ENCODE results near the gene SPRN.
"Not testable (repeated sequence)": the region's sequence is repeated elsewhere in the genome, so short reads cannot be mapped to it uniquely, and the experiment has no call there.

The SPRN gene

DNA sequence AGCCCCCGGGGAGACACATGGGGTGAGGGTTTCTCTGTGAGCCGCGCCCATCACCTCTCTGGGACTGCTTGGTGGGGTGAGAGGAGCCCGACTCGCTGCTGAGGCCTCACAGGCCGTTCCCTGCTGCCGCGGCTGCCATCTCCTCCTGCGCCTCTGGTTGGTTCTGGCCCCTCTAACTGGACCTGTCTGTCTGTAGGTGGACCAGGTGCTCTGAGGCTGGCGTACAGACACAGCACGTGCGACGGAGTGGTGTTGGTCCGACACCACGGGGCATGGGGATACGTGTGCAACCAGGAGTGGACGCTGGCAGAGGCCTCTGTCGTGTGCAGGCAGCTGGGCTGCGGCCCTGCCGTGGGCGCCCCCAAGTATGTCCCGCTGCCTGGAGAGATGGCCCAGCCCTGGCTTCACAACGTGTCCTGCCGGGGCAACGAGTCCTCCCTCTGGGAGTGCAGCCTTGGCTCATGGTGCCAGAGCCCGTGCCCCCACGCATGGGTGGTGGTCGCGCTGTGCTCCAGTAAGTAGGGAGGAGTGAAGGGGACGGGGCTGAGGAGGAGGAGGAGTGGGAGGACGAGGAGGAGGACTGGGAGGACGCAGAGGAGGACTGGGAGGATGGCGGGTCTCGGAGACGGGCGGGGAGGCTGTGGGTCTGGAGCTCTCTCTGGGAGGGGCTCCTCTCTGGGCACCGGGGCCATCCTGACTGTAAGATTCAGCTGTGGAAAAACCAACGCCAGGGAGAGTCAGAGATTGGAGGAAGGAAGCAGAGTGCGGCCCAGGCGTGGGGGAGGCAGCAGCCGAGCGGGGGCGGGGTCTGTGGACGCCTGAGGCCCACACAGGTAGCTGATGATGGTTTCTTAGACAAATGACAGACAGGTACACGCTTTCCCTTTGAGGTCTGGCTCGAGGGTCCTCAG, 31.9 kb upstream of the SPRN start:
- DNase-seq, result no peak

DNA sequence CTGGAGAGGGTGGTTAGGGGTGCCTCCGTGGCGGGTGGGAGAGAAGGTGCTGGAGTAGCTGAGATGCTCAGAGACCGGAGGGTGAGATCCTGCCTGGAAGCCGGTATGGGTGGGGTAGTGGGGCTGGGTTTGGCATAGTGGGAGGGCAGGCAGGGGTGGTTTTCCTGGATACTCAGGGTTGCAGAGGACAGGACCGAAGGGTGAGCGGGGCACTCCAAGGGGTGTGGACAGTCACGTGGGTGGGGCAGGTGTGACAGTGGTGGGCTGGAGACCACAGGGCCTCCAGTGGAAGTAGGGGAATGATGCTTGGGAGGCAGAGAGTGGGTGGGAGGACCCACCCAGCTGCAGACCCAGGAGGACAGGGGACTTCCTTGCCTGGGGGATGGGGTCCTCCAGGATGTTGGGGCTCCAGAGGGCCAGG, 31.2 kb upstream of the SPRN start:
- no peak for DNase-seq

DNA sequence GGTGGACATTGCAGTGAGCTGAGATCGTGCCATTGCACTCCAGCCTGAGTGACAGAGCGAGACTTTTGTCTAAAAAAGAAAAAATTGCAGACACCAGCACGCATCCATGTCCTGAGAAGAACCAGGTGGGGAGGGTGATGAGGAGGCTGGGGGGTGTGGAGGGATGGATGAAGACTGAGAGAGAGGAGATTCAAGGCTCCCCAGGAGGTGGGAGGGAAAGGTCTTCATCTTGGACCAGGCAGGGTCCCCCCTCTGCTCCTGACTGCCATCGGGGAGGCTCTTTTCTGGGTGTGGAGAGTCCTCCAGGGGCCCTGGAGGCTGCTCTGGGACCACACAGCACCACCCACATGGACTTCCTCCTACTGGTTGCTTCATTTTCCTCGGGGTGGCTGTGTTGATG, 30.8 kb upstream of the SPRN start:
- DNase-seq, result no peak

DNA sequence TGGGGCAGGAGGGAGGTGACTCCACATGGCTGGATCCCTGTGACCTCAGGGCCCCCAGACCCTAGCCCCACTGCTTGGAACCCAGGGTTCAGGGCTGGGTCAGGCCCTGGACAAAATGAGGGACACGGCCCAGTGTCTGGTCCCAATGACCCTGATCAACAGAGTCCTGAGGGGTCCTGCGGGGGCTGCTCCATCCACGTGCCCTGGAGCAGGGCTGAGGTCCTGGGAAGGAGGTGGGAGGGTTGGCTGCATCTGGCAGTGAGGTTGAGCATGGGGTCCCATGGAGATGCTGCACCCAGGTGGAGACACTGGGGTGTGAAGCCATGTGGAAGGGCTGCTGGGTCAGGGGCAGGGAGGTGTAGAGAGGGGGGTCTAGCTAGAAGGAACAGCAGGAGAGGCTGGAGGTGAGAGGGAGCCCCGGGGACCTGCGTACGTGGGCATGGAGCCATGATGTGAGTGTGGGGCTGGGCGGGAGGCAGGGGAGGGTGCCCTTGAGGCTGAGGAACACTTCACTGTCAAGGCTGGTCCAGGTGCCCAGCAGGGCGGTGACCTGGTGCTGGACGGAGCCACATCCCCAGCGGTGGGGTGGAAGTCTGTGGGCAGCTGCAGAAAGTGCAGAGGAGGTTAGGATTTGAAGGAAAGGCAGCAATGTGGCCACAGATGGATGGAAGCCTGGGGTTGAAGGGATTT, 29.9 kb upstream of the SPRN start:
- DNase-seq, result no peak

DNA sequence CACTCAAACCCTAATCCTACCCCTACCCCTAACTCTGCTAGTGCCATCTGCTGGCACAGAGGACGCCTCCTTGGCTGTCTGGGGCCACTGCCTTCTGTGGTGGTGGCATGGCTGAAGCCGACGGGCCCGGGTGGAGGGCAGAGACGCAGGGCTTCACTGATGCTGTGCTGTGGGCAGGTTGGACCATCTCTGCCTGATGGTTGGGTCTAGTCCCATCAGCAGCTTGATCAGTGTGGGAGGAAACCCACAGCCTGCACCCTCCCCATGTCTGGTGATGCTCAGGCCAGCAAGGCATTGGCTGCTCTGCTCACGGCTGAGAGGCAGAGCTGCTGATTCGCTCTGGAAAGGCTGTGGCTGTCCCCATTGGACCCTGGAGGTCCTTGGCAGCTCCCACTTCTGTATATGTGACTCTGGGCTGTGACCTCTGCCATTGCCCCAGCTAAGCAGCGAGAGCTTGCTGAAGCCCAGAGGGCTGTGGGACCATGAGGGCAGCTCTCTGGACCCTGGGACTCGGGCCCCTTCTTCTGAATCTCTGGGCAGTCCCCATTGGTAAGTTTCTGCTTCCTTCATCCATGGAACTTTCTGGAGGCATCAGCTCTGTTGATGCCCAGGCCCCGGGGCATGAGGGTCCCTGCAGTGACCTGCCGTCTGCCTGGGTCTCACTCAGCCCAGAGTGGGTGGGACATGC, 29.2 kb upstream of the SPRN start, which contains the start of gene SCART1:
Gene SCART1, plus strand, starts transcription at position 430 of the 688 bp plus-strand sequence. Its CDS starts 53 bp downstream, at position 483.
- DNase-seq, result no peak

DNA sequence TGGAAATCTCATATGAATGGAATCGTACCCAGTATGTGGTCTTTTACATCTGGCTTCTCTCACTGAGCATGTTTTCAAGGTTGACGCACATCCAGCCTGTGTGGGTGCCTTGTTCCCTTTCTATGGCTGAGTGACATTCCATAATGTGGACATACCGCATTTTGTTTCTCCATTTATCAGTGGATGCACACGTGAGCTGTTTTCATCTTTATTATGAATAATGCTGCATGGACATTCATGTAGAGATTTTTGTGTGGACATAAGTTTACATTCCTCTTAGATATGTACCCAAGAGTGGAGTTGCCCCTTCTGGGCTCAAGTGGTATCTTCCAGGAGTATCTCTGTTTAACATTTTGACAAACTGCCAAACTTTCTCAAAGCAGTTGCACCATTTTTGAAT, 28.0 kb upstream of the SPRN start:
- DNase-seq, result no peak

DNA sequence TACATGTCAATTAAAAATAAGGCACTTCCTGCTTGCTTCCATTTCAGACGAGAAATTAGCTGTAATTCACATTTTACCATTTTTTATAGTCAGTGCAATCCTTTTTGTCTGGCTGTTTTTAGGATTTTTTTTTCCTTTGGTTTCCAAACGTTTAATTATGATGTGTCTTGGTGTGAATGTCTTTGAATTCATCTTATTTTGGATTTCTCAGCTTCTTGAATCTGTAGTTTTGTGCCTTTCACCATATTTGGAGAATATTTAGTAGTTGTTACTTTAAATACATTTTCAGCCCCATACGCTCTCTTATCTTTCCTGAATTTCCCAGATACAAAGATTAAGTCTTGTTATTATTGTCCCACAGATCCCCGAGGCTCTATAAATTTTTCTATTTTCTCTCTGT, 26.9 kb upstream of the SPRN start:
- no peak for DNase-seq

DNA sequence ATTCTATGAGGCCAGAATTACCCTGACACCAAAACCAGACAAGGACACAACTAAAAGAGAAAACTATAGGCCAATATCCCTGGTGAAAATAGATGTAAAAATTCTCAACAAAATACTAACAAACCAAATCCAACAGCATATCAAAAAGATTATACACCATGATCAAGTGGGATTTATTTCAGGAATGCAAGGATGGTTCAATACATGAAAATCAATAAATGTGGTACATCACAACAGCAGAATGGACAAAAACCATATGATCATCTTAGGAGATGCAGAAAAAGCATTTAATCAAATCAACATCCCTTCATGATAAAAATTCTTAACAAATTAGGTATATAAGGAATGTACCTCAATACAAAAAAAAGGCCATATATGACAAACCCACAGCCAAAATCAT, 23.7 kb upstream of the SPRN start:
- DNase-seq, result no peak

DNA sequence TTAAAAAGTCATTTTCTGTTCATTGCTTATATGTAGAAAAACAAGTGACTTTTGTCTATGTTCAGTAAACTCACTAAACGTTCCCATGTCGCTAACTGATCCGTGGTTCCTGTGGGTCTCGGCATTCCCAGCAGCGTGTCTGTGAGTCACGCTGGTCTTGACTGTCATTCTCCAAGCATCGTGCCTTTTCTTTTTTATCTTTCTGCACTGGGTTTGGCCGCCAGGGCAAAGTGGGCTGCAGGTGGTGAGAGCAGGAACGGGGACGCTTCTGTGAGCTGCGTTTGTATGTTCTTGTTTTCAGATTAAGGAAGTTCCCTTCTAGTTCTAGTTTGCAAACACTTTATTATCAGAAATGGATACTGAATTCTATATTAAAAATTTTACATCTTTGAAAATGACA, 22.6 kb upstream of the SPRN start:
- no peak for DNase-seq

DNA sequence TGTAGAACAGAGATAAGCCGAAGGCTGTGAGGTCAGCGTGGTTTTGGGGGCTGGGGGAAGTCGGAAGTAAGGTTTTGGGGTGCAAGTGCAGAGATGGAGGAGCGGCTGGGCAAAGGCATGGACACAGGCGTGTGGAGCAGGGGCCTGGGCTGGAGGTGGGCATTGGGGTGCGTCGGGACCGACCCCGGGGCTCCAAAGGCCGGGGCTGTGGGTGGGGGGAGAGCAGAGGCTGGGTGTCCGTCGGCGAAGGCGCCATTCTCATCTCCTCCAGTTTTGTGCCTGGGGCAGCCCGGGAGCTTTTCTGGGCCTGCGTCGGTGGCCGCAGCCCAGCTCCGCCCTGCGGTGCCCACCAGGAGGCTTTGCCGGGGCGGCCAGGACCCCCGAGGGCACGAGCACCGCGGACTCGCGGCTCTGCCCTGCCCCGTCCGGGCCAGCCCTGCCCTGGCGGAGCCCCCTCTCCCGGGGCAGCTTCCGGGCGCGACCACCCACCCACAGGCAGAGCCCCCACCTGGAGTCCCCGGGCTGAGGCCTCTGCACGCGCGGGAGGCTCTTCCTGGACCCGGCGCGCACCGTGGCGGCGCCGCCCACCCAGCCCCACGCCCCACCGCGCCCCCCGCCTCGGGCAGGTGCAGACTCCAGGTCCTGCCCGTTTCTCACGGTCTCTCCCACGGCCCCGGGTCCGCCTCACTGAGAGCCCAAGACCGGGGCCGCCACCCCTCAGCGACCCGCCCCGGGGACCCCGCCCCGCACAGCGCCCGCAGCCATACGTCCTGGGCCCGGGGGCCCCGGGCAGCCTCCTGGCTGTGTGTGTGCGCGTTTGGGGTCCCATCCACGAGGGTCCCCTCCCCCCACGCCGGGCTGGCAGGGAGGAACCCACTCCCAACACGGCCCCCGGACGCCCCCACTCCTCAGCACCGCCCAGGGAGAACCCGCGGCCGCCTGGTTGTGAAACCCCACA, 21.6 kb upstream of the SPRN start:
- DNase-seq, result no peak

DNA sequence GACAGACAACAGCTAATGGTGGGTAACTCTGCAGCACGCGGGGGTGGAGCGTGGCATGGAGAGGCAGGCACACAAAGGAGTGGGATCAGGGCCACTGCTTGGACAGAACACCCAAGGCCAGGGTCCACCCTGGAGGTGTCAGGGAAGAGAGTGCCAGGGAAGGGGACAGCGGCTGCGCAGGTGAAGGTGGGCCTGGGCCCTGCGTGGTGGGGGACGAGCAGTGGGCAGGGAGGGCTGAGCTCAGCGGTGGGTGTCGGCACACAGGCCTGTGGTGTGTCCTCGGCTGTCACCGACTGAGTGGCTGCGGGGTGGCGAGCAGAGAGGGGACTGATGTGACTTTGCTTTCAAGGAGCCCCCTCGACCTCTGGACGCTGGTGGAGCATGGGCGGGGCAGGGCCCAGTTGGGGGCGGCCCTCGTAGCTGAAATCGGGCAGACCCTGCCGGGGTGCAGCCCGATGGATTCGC, 20.9 kb upstream of the SPRN start:
- no peak for DNase-seq

DNA sequence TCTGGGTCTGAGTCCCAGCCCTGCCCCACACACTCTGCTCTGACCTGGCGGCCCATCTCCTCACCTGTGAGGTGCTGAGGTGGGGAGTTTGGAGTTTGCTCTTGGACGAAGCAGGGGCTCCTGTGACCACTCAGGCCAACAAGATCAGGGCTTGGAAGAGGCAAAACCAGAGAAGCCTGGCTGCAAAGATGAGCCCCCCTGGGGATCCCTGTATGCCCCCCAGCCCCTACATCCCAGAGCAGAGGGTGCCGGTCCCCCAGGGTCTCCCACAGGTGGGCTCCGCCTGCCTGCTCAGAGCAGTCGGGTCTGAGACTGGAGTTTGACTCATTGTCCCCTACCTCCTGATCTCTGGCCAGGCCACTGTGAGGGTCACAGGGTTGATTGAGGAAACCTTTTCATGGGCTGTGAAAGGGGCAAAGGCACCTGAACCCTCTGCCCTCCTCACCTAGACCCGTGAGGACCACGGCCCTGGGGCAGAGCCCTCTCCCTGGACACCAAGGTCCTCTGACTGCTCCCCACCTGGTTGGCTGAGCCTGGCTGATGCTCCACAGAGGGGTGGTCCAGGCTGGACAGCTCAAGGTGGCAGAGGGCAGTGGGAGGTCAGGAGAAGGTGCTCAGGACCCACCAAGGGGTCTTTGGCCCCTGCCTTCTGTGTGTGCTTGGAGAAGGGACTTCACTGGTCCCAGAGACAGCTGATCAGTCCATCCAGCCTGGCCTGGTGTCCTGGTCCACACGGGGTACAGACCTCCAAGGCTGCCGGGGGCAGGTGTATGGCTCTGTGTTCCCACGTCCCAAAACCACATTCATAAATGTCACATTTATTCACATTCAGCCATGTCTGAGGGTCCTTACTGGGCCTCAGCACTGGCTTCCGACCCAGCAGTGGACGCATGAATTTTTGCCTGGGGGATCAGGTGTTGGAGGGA, 20.2 kb upstream of the SPRN start:
- DNase-seq, result no peak

DNA sequence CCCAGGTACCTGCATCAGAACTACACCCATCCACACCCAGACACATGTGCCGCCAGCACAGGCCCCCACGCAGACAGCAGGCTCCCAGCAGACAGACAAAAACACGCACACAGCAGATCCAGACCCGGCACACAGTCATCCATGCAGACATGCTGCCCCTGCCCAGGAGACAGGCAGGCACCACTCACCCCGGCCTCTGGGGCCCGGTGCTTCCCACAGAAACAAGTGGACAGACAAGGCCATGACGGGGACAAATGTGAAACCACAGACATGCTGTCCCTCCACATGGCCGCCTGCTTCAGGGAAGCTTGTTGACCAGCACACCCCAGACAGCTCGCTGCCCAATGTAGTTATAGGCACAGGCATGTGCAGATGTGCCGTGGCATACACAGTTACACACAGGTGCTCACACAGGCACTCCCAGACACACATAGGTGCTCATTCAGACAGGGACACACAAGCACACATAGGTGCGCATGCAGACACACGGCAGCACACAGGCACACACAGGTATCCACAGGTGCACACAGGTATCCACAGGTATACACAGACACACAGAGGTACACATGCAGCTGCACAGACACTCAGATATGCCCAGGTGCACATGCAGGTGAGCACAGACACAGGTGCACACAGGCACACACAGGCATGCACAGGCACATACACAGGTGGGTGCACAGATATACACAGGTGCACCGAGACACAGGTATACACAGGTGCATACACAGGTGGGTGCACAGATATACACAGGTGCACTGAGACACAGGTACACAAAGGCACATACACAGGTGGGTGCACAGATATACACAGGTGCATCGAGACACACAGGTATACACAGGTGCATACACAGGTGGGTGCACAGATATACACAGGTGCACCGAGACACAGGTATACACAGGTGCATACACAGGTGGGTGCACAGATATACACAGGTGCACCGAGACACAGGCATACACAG, 18.8 kb upstream of the SPRN start:
- no peak for DNase-seq

DNA sequence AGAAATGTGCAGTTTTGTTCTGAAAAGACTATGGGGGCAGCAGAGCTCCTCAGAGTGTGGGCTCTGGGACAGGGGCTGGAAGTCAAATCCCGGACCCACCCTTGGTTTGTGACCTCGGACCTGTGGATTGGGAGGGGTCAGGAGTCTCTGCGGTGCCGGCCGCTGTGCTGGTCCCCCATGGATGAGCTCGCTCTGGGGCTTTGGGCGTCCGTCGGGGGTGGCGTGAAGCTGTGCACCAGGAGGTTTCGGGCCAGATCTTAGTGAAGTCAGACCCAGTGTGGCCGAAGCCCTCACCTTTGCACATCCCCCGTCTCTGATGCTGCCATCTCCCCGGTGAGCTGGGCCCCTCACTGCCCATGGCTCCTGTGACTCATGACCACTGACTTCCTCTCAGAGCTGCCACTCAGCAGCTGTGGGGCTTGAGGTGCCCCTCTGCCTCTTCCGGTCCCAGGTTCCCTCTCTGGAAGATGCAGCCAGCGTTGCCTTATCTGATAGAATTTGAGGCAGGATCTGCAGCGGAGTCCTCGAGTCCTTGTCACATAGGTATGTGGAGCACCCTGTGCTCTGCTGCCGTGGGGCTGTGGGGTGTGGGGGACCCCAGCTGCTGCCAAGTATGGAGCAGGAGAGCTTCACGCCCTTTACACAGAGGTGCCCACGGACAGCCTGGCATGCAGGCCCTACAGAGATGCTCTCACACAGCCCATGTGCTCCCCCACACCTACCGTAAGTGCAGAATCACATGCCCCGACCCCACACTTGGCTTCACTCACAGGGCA, 18.0 kb upstream of the SPRN start:
- DNase-seq, result peak; percentile 80

DNA sequence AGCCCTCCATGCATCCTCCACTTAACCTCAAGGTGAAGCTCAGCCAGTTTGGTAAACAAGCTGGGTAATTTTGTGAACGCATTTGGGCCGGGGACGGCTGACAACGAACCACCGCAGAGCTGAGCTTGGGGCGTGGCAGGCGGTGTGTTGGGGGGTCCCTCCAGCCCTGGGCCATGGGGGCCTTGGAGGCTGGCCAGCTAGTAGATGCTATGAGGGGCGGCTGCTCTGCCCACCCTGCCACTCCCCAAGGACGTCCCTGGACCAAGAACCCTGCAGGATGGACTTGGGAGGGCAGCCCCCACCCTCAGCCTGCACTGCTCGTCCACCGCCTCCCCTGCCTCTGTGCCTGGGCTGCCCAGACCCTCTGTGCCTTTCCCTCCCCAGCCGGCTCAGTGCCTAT, 17.4 kb upstream of the SPRN start:
- DNase-seq, result no peak

DNA sequence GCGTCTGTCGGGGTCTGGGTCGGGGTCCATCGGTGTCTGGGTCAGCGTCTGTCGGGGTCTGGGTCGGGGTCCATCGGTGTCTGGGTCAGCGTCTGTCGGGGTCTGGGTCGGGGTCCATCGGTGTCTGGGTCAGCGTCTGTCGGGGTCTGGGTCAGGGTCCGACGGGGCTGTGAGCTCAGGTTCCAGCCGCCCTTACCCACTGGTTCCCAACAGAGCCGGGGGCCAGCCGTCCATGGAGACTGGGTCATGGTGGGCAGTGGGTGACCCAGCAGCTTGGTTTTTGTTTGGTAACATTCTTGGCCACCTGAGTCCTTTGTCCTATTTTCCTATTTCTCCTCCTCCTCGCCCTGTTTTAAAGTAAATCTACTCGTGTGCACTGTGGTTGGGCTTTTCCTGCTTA, 16.9 kb upstream of the SPRN start:
- DNase-seq, result not testable (repeated sequence)

DNA sequence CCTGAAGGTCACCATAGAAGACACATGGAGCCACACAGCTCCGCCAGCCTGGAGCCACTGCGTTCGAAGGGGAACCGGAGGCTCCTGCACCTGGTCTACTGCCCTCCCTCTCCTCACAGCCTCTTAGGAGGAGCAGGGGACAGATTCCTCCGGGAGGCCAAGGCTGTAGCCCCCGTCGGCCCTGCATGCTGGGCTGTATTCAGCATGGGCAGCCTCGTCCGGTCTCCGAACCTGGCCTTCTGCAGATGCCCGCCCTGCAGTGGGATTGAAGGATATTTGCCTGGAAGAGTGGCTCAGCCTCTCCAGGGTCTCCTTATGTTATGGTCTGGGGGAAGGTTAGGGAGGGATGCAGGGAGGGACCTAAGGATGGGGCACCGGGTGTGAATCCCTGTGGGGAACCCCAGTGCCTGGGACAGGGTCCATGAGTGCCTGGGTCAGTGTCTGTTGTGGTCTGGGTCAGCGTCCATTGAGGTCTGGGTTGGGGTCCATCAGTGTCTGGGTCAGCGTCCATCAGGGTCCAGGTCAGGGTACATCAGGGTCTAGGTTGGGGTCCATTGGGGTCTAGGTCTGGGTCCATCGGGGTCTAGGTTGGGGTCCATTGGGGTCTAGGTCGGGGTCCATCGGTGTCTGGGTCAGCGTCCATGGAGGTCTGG, 16.3 kb upstream of the SPRN start:
- DNase-seq, result no peak
